Lower leg skin (tissue), 3 donors: Measurements from ENCODE around the gene RNU7-1.

Experiments used
- CTCF ChIP-seq, 3 donors: fragments of 450-650 bp; IDR thresholded peaks; one replicate each; pipeline ENCODE4 v1.5.1; 2016; ENCODE audit warnings: antibody characterized with exemption in 3 of 3, mild to moderate bottlenecking in 3 of 3, moderate library complexity in 2 of 3
- POLR2A ChIP-seq, 2 donors: fragments of 450-650 bp; IDR thresholded peaks; one replicate each; pipeline ENCODE4 v1.6.1; 2016 to 2017; ENCODE audit warnings: antibody characterized with exemption in 2 of 2, mild to moderate bottlenecking in 1 of 2, moderate library complexity in 1 of 2

GRCh38 chr12:6968426-6968825 lies 24.8 kb downstream of the RNU7-1 start:
- no peak for TF ChIP-seq POLR2A (IDR thresholded peaks at IDR 0.05)
- no peak for TF ChIP-seq CTCF (IDR thresholded peaks at IDR 0.05)
